SIG-M5 treated with dmso at 0.1 percent for 504 hours (cell line): ENCODE results near the gene COL5A2.

Source experiments
- DNase-seq: peaks from one replicate; lab custom pipeline; 2025; ENCODE audit not compliant: unreplicated experiment; lab: John Stamatoyannopoulos, UW

The COL5A2 gene

GRCh38 chr2:189150033-189150432 is 29.5 kb downstream of the COL5A2 start:
- no peak for DNase-seq

DNA sequence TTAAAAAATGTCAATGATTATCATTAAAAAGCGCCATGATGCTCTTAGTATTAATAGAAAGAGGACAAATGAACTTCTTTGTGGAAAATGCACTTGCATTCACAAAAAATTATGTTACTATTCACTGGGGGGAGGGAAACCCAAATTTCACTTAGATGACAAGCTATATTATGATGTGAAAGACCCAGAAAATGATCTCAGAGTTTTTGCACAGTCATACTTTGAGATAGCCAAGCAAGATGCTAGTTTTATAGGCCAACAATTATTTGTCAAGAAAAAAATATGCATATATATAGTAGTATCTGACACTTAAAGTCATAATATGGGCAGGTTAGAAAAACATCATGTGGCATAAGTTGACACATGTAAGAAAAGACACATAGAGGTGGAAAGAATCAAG is 31.6 kb downstream of the COL5A2 start:
- DNase-seq = no peak

GRCh38 chr2:189147361-189147760 is 32.2 kb downstream of the COL5A2 start:
- DNase-seq = no peak

DNA sequence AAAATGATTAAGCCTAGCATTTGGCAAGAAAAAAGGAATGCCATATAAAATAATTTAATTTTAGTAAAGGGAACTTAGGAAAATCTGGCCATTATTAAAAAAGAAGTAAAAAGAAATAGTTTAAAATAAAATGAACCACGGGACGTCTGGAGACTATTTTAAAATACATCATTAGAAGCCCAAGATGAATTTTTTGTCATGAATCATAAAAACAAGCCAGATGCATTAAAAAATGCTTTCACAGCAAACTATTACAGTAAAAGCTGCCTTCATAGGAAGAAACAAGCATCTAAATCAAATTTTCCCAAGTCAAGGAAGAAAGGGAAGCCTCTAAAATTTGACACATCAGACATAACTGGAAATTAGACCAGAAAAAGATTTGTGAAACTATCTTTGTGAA is 33.0 kb downstream of the COL5A2 start:
- DNase-seq = no peak

DNA sequence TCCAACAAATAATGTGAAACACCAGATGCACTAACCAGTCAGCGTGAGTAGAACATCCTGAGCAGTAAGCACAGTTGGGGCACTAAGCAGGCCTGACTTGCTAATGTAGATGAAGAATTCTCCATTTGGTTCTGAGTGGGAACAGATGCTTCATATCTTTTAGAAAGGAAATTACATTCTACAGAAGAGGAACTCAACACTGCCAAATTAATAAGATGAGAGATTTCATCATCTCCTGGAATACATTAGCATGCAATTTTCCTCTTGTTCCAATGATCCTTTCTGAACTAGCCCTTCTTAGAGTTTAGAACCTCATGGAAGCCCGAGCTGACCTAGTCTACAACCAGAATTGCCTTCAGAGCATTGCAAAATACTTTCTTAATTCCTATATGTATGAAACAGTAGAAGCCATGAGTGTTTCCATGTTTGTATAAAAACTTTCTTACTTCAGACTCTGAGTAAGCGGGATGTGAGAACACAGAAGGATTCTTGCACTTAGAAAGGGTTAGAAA is 34.8 kb downstream of the COL5A2 start:
- no peak for DNase-seq

DNA sequence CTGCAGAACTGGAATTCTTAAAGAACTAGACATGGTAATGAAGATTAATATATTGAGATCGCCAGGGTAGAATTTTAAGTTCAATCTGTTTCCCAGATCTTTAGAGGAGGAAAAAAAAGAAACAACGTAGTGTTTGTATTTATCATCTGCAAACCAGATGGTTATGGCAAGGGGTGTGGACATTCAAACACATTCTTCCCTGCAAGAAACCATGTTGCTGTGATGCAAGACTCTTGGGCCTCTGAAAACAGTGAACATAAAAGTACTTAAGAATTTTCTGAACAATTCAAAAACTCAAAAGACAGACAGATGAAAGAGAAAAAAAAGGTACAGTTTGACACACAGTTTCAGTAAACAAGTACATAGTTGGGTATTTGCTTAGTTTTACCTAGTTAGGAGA is 35.6 kb downstream of the COL5A2 start:
- DNase-seq = no peak

DNA sequence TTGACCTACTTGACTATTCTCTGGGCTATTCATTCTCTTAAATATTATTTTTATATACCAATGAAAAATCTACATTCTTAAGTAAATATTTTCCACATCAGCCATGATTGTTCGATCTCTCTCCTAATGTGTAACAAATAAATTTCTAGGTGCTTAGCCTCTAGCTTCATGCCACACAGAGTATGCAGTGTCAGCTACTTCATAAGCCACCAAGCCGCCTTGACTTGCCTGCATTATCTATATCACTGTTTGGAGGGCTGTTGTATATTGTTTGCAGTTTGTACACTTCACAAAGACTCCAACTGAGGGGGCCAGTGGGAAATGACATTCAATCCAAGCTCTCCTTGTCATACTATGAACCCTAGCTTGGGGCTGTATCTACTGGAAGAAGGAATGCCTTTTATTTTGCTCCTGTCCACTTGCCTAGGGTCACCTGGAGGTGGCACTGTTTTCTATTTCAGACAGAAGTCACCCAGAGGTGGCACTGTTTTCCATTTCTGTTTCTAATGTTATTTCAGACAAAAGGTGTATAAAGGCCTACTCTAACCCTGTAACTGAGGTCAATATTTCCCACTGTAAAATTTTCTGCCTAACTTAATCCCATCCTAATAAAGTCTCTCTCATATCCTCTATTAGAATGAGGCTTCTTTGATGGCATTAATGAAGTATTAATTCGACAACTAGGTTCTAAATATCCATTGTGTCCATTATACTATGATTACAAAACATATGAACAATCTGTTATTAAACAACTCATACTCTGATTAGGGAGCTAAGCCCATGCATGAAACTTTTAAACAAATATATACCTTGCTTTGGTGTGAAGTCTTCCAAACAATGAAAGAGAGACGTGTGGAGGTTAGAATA is 36.4 kb downstream of the COL5A2 start:
- peak; percentile 57 for DNase-seq

DNA sequence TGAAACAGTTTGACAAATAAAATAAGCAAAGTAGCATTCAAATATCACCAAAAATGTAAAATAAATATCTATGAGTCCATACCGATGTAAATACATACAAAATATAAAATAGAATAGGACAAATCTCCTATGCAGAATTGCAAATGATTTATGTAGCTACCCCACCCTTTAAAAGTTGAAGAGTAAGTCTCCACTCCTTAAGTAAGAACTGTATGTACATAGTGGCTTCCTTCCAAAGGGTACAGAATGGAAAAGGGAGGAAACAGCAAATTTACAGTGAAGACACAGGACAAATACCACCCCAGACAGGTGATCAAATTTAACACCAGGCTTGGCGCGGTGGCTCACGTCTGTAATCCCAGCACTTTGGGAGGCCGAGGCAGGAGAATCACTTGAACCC is 40.8 kb downstream of the COL5A2 start:
- DNase-seq = no peak

GRCh38 chr2:189137519-189137918 is 42.0 kb downstream of the COL5A2 start:
- no peak for DNase-seq

GRCh38 chr2:189134485-189134884 is 45.1 kb downstream of the COL5A2 start:
- no peak for DNase-seq

GRCh38 chr2:189131991-189132390 is 47.6 kb downstream of the COL5A2 start:
- DNase-seq = no peak

- no peak for DNase-seq
These were observed 49.6 kb downstream of the COL5A2 start for GRCh38 chr2:189129971-189130370.

- no peak for DNase-seq
These were observed 50.6 kb downstream of the COL5A2 start for GRCh38 chr2:189128970-189129369.

GRCh38 chr2:189127756-189128155 is 51.8 kb downstream of the COL5A2 start:
- no peak for DNase-seq

DNA sequence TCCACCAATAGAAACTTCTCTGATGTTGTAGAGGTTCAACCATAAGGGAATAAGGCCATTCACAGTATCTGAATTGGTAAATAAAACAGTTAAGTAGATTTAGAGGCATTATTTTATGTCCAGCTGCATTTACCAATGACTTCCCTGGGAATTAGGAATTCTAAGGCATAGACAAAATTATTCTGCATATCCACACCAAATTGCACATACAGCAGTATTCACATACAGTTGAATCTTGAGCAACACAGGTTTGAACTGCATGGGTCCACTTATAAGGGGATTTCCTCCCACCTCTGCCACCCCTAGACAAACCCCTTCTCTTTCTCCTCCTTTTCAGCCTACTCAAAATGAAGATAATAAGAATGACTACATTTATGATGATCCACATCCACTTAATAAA is 54.4 kb downstream of the COL5A2 start:
- DNase-seq = no peak

DNA sequence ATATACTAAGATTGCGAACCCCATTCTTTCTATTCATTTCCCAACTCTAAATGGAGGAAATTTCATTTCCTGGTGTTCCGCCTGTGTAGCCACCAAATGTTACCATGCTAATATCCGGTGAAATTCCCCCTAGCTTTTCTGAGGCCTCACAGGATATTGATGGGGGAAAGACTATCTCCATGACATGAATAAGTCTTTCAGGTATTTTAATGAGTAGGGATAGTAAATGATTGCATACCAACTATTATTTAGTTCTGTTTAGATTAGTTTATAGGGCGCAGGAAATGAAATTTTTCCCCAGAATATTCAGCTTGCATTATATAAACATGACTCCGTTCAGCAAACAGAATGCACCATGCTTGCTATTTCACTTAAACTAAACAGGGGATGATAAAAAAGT is 55.4 kb downstream of the COL5A2 start:
- no peak for DNase-seq

GRCh38 chr2:189118386-189118785 is 61.2 kb downstream of the COL5A2 start:
- no peak for DNase-seq

- no peak for DNase-seq
These were observed 62.6 kb downstream of the COL5A2 start for GRCh38 chr2:189116979-189117378.

- no peak for DNase-seq
These were observed 63.5 kb downstream of the COL5A2 start for GRCh38 chr2:189116087-189116486.

DNA sequence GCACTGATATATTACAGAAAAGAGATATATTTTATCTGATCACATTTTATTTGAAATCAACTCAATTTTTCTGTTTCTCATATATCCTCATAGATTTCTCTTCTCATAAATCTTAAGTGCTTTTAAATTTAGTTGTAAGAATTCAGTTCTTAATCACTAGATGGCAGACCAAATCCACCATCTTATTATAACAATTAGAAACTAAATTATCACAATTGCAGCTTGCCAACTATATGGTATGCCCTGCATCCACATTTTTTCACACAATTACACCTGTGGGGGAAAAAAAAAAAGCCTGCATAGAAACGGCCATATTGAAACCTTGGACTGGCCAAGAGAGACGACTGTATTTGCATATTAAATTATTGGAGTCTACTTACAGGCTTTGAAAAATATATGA is 64.4 kb downstream of the COL5A2 start:
- no peak for DNase-seq

GRCh38 chr2:189113963-189114362 is 65.6 kb downstream of the COL5A2 start:
- DNase-seq = no peak

GRCh38 chr2:189111063-189111715 is 68.4 kb downstream of the COL5A2 start:
- DNase-seq = no peak
